ENCODE data around the gene RAP1GAP2. TPM values are rescaled to one million over a fixed set of nuclear protein-coding genes. Genes with fewer than 3 reads are reported as not detected.
A peak's percentile ranks its signal among the peaks of the same experiment; 100 is the strongest.

Gene RAP1GAP2
- total RNA-seq, 1 experiment from 2014 or later, result 72.8 TPM

GRCh38 chr17:2897605-2898004 is 101.4 kb downstream of the RAP1GAP2 start:
- TF ChIP-seq TEAD1 (CRISPR knock-in tag; IDR thresholded peaks at IDR 0.05), result no peak
- no peak for TF ChIP-seq MLX (CRISPR knock-in tag; IDR thresholded peaks at IDR 0.05)
- no peak for TF ChIP-seq ZNF281 (CRISPR knock-in tag; IDR thresholded peaks at IDR 0.05)
- no peak for TF ChIP-seq ZNF396 (CRISPR knock-in tag; IDR thresholded peaks at IDR 0.05; ENCODE audit: borderline replicate concordance)
- TF ChIP-seq PREB (CRISPR knock-in tag; IDR thresholded peaks at IDR 0.05; ENCODE audit: borderline replicate concordance), result no peak
- TF ChIP-seq GRHL2 (CRISPR knock-in tag; IDR thresholded peaks at IDR 0.05; ENCODE audit: insufficient replicate concordance, severe bottlenecking), result no peak
- no peak for TF ChIP-seq ZNF671 (CRISPR knock-in tag; IDR thresholded peaks at IDR 0.05)
- TF ChIP-seq MAX (CRISPR knock-in tag; IDR thresholded peaks at IDR 0.05), result no peak
- no peak for TF ChIP-seq HMGA2 (CRISPR knock-in tag; IDR thresholded peaks at IDR 0.05)
- TF ChIP-seq ZBTB43 (CRISPR knock-in tag; IDR thresholded peaks at IDR 0.05), result no peak
- TF ChIP-seq ELF4 (CRISPR knock-in tag; IDR thresholded peaks at IDR 0.05; ENCODE audit: low read depth), result no peak
- no peak for TF ChIP-seq FOXJ3 (CRISPR knock-in tag; IDR thresholded peaks at IDR 0.05; ENCODE audit: borderline replicate concordance)
- no peak for TF ChIP-seq JUN (CRISPR knock-in tag; IDR thresholded peaks at IDR 0.05)
- no peak for TF ChIP-seq CREM (CRISPR knock-in tag; IDR thresholded peaks at IDR 0.05)
- no peak for TF ChIP-seq E2F1 (CRISPR knock-in tag; IDR thresholded peaks at IDR 0.05)
- no peak for TF ChIP-seq HMGXB4 (CRISPR knock-in tag; IDR thresholded peaks at IDR 0.05)
- no peak for TF ChIP-seq ETV6 (CRISPR knock-in tag; IDR thresholded peaks at IDR 0.05)
- no peak for TF ChIP-seq RELA (CRISPR knock-in tag; IDR thresholded peaks at IDR 0.05; ENCODE audit: borderline replicate concordance)
- TF ChIP-seq GTF2I (CRISPR knock-in tag; conservative IDR thresholded peaks at IDR 0.05), result no peak
- CTCF ChIA-PET, result interaction anchor here (1.0 to 1.4 kb wide), 2 partner anchors 10 to 48 kb away, joined by 3 to 5 read pairs; no protein-coding TSS in a partner anchor
- Mint-ChIP-seq H3K27me3 (ENCODE audit: low read depth) (no peaks in the 10 kb centered on the region), H3K36me3 (peaks cover 17% of the 10 kb centered on the region), H3K4me1 (peaks cover 46% of the 10 kb centered on the region), H3K27ac (peak overlapping the region; percentile 70), H3K9me3 (0 out of 2 replicates have a peak, but pooled peaks cover 11% of the 10 kb centered on the region), H3K4me3 (no peak overlapping the region)
- ATAC-seq (no peak), DNase-seq (ENCODE audit: low spot score) (no peak)
- POLR2A ChIA-PET, result interaction anchor here (0.7 kb wide), 1 partner anchor 1670 kb away, joined by 3 read pairs; no protein-coding TSS in a partner anchor
